ENCODE measurements around the gene FMN2.

Gene FMN2

GRCh38 chr1:240091614-240092300 lies at the start of gene FMN2:
Gene FMN2, plus strand, starts transcription at chr1:240091883. Its CDS starts 227 bp downstream, at chr1:240092110.
- DNase-seq, result no peak

GRCh38 chr1:240044620-240045019 lies 47.1 kb upstream of the FMN2 start:
- DNase-seq, result no peak

- DNase-seq, result no peak
Measured at GRCh38 chr1:240046000-240046399, 45.7 kb upstream of the FMN2 start.

- no peak for DNase-seq
Measured at GRCh38 chr1:240054109-240054701, 37.5 kb upstream of the FMN2 start.

GRCh38 chr1:240055936-240056335 lies 35.7 kb upstream of the FMN2 start:
- DNase-seq, result no peak

- no peak for DNase-seq
Measured at GRCh38 chr1:240056350-240056749, 35.3 kb upstream of the FMN2 start.

GRCh38 chr1:240058049-240058448 lies 33.6 kb upstream of the FMN2 start:
- DNase-seq, result no peak

GRCh38 chr1:240068961-240069360 lies 22.7 kb upstream of the FMN2 start:
- DNase-seq, result no peak

GRCh38 chr1:240070188-240070587 lies 21.5 kb upstream of the FMN2 start:
- DNase-seq, result no peak

- DNase-seq, result no peak
Measured at GRCh38 chr1:240073097-240073496, 18.6 kb upstream of the FMN2 start.

GRCh38 chr1:240074422-240074821 lies 17.3 kb upstream of the FMN2 start:
- DNase-seq, result no peak

GRCh38 chr1:240074908-240075307 lies 16.8 kb upstream of the FMN2 start:
- DNase-seq, result no peak

- no peak for DNase-seq
Measured at GRCh38 chr1:240084337-240084736, 7.3 kb upstream of the FMN2 start.

- DNase-seq, result no peak
Measured at GRCh38 chr1:240084749-240085148, 6.9 kb upstream of the FMN2 start.

- no peak for DNase-seq
Measured at GRCh38 chr1:240086726-240087125, 5.0 kb upstream of the FMN2 start.

- DNase-seq, result no peak
Measured at GRCh38 chr1:240090014-240090413, 1.7 kb upstream of the FMN2 start.

- DNase-seq, result no peak
Measured at GRCh38 chr1:240090957-240091600, 604 bp upstream of the FMN2 start.

GRCh38 chr1:240092301-240093119 lies 827 bp downstream of the FMN2 start:
- no peak for DNase-seq

- no peak for DNase-seq
Measured at GRCh38 chr1:240093120-240093961, 1.7 kb downstream of the FMN2 start.

GRCh38 chr1:240094041-240094722 lies 2.5 kb downstream of the FMN2 start:
- DNase-seq, result no peak

- DNase-seq, result no peak
Measured at GRCh38 chr1:240096974-240097373, 5.3 kb downstream of the FMN2 start.

GRCh38 chr1:240098534-240098933 lies 6.9 kb downstream of the FMN2 start:
- DNase-seq, result no peak
